ENCODE results near the gene CYP1B1. TPM values are rescaled to one million over a fixed set of nuclear protein-coding genes. Genes with fewer than 3 reads are reported as not detected.

Gene CYP1B1
- polyA plus RNA-seq, 1 donor from 2014 or later = not detected

DNA sequence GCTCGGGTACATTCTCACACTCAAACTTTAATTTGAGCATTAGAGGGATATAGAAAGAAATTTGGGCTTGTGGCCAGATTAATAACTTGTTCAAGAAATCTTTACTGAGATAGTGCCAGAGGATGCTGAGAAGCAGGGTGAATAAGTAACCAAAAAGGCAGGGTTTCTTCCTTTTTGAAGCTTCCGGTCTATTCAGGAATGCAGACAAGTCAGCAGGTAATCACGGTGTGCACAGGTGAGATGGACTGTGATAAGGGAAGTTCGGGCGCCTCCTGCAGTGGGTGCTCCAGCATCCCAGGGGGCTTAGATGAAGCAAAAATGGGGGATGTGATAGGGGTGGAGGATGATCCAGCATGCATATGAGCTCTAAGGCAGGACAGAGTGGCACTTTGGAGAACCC is 44.9 kb upstream of the CYP1B1 start:
- H3K9me3 ChIP-seq (ENCODE audit: low read length) = no peaks in the 10 kb centered on the region
- H3K9ac ChIP-seq (ENCODE audit: low read length) = no peak overlapping the region
- H3K79me2 ChIP-seq (replicated peaks; ENCODE audit: insufficient read depth, low read length) = no peaks in the 10 kb centered on the region
- H3K27ac ChIP-seq (ENCODE audit: low read length) = no peak overlapping the region
- H3K4me2 ChIP-seq (ENCODE audit: low read length) = no peak overlapping the region
- no peaks in the 10 kb centered on the region for H3K36me3 ChIP-seq (ENCODE audit: insufficient read depth, low read length)
- H3K9me2 ChIP-seq (ENCODE audit: insufficient read depth, low read length) = no peaks in the 10 kb centered on the region
- H2AFZ ChIP-seq (ENCODE audit: low read depth, low read length) = no peak overlapping the region
- no peaks in the 10 kb centered on the region for H3K27me3 ChIP-seq (ENCODE audit: insufficient read depth, low read depth, low read length)
- TF ChIP-seq, protein P1, sequence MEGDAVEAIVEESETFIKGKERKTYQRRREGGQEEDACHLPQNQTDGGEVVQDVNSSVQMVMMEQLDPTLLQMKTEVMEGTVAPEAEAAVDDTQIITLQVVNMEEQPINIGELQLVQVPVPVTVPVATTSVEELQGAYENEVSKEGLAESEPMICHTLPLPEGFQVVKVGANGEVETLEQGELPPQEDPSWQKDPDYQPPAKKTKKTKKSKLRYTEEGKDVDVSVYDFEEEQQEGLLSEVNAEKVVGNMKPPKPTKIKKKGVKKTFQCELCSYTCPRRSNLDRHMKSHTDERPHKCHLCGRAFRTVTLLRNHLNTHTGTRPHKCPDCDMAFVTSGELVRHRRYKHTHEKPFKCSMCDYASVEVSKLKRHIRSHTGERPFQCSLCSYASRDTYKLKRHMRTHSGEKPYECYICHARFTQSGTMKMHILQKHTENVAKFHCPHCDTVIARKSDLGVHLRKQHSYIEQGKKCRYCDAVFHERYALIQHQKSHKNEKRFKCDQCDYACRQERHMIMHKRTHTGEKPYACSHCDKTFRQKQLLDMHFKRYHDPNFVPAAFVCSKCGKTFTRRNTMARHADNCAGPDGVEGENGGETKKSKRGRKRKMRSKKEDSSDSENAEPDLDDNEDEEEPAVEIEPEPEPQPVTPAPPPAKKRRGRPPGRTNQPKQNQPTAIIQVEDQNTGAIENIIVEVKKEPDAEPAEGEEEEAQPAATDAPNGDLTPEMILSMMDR (IDR thresholded peaks at IDR 0.05; ENCODE audit: poor library complexity, severe bottlenecking) = no peak
- TF ChIP-seq EP300 (conservative IDR thresholded peaks at IDR 0.05; ENCODE audit: poor library complexity, severe bottlenecking) (no peak), RAD21 (conservative IDR thresholded peaks at IDR 0.05) (no peak), TAF1 (IDR thresholded peaks at IDR 0.05; ENCODE audit: low read depth) (no peak), EZH2 (IDR thresholded peaks at IDR 0.05; ENCODE audit: borderline replicate concordance, insufficient read depth, low read length, poor library complexity, severe bottlenecking) (no peak), POLR2AphosphoS5 (IDR thresholded peaks at IDR 0.05) (no peak), MXI1 (conservative IDR thresholded peaks at IDR 0.05; ENCODE audit: poor library complexity, severe bottlenecking) (no peak), SMC3 (conservative IDR thresholded peaks at IDR 0.05; ENCODE audit: poor library complexity) (no peak)
- TF ChIP-seq, protein P2, sequence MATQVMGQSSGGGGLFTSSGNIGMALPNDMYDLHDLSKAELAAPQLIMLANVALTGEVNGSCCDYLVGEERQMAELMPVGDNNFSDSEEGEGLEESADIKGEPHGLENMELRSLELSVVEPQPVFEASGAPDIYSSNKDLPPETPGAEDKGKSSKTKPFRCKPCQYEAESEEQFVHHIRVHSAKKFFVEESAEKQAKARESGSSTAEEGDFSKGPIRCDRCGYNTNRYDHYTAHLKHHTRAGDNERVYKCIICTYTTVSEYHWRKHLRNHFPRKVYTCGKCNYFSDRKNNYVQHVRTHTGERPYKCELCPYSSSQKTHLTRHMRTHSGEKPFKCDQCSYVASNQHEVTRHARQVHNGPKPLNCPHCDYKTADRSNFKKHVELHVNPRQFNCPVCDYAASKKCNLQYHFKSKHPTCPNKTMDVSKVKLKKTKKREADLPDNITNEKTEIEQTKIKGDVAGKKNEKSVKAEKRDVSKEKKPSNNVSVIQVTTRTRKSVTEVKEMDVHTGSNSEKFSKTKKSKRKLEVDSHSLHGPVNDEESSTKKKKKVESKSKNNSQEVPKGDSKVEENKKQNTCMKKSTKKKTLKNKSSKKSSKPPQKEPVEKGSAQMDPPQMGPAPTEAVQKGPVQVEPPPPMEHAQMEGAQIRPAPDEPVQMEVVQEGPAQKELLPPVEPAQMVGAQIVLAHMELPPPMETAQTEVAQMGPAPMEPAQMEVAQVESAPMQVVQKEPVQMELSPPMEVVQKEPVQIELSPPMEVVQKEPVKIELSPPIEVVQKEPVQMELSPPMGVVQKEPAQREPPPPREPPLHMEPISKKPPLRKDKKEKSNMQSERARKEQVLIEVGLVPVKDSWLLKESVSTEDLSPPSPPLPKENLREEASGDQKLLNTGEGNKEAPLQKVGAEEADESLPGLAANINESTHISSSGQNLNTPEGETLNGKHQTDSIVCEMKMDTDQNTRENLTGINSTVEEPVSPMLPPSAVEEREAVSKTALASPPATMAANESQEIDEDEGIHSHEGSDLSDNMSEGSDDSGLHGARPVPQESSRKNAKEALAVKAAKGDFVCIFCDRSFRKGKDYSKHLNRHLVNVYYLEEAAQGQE (IDR thresholded peaks at IDR 0.05; ENCODE audit: borderline replicate concordance) = no peak
- no peaks in the 10 kb centered on the region for H4K20me1 ChIP-seq (ENCODE audit: insufficient read depth)
- H3F3A ChIP-seq (ENCODE audit: insufficient read depth, low read length, poor library complexity, severe bottlenecking) = no peaks in the 10 kb centered on the region
- H3K4me3 ChIP-seq (ENCODE audit: low read length) = no peak overlapping the region

DNA sequence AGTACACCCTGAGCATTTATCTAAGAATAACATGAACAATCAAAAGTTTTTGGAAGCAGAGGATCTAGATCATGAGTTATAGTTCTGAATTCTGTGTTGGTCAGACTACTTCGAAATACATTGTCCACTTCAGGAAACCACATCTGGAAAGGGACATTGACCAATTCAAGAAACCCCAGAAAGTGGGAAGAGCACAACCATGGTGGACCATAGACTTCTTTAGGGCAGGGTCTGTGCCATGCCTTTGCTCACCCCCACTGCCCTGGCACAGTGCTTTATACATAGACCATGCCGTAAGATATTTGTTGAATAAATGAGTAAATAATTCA is 44.3 kb upstream of the CYP1B1 start:
- Histone ChIP-seq H3K4me2 (ENCODE audit: low read length) (no peak overlapping the region), H3K4me3 (ENCODE audit: low read length) (no peak overlapping the region), H3K79me2 (replicated peaks; ENCODE audit: insufficient read depth, low read length) (no peaks in the 10 kb centered on the region), H3F3A (ENCODE audit: insufficient read depth, low read length, poor library complexity, severe bottlenecking) (no peaks in the 10 kb centered on the region), H3K9ac (ENCODE audit: low read length) (no peak overlapping the region), H3K36me3 (ENCODE audit: insufficient read depth, low read length) (no peaks in the 10 kb centered on the region), H4K20me1 (ENCODE audit: insufficient read depth) (no peaks in the 10 kb centered on the region), H2AFZ (ENCODE audit: low read depth, low read length) (no peak overlapping the region), H3K9me3 (ENCODE audit: low read length) (no peaks in the 10 kb centered on the region), H3K9me2 (ENCODE audit: insufficient read depth, low read length) (no peaks in the 10 kb centered on the region), H3K27me3 (ENCODE audit: insufficient read depth, low read depth, low read length) (no peaks in the 10 kb centered on the region), H3K27ac (ENCODE audit: low read length) (no peak overlapping the region)
- TF ChIP-seq, protein P2 (IDR thresholded peaks at IDR 0.05; ENCODE audit: borderline replicate concordance) = no peak
- TF ChIP-seq EZH2 (IDR thresholded peaks at IDR 0.05; ENCODE audit: borderline replicate concordance, insufficient read depth, low read length, poor library complexity, severe bottlenecking) (no peak), EP300 (conservative IDR thresholded peaks at IDR 0.05; ENCODE audit: poor library complexity, severe bottlenecking) (no peak), SMC3 (conservative IDR thresholded peaks at IDR 0.05; ENCODE audit: poor library complexity) (no peak), POLR2AphosphoS5 (IDR thresholded peaks at IDR 0.05) (no peak), TAF1 (IDR thresholded peaks at IDR 0.05; ENCODE audit: low read depth) (no peak), MXI1 (conservative IDR thresholded peaks at IDR 0.05; ENCODE audit: poor library complexity, severe bottlenecking) (no peak), RAD21 (conservative IDR thresholded peaks at IDR 0.05) (no peak)
- TF ChIP-seq, protein P1 (IDR thresholded peaks at IDR 0.05; ENCODE audit: poor library complexity, severe bottlenecking) = no peak

Data from neural cell (in vitro differentiated cells).